HL-60 (cell line): ENCODE results near the gene CLEC19A.

ENCODE experiments used
- DNase-seq, 2 experiments: peaks; one replicate each; pipeline ENCODE4 v3.0.0-alpha.2; 2010 to 2020; ENCODE audit warnings: low read depth in 1 of 2, low spot score in 1 of 2
- H3K27ac ChIP-seq: fragments of 250-450 bp; sonication (Bioruptor Pico); replicated peaks from 2 replicates; pipeline ENCODE4 v1.5.1; 2020; ENCODE audit warnings: mild to moderate bottlenecking, moderate library complexity
- H3K27me3 ChIP-seq: fragments of 250-450 bp; sonication (Bioruptor Pico); 2 replicates; pipeline ENCODE4 v1.5.1; 2021; ENCODE audit warnings: mild to moderate bottlenecking, moderate library complexity; ENCODE audit not compliant: insufficient read depth, poor library complexity, severe bottlenecking
- H3K4me3 ChIP-seq: replicated peaks from 2 replicates; pipeline ENCODE4 v1.5.1; 2011; ENCODE audit warnings: mild to moderate bottlenecking, control low read depth, low read length; ENCODE audit not compliant: insufficient read depth
- GABPA ChIP-seq: IDR thresholded peaks from 2 replicates; pipeline ENCODE4 v1.6.1; 2012; ENCODE audit warnings: low read depth
- POLR2AphosphoS5 ChIP-seq: IDR thresholded peaks from 2 replicates; pipeline ENCODE4 v1.6.1; 2012; ENCODE audit warnings: low read depth
- SPI1 ChIP-seq: IDR thresholded peaks from 2 replicates; pipeline ENCODE4 v1.6.1; 2012; ENCODE audit warnings: low read depth, mild to moderate bottlenecking, borderline replicate concordance
- TF ChIP-seq, protein P1 (sequence below): IDR thresholded peaks from one replicate; pipeline ENCODE4 v1.5.1; 2011; ENCODE audit warnings: low read length, control low read depth, inconsistent platforms; ENCODE audit not compliant: insufficient read depth
- TF ChIP-seq, protein P2 (sequence below): IDR thresholded peaks from 2 replicates; pipeline ENCODE4 v1.6.1; 2012; ENCODE audit warnings: low read depth; ENCODE audit not compliant: insufficient replicate concordance

Gene CLEC19A

DNA sequence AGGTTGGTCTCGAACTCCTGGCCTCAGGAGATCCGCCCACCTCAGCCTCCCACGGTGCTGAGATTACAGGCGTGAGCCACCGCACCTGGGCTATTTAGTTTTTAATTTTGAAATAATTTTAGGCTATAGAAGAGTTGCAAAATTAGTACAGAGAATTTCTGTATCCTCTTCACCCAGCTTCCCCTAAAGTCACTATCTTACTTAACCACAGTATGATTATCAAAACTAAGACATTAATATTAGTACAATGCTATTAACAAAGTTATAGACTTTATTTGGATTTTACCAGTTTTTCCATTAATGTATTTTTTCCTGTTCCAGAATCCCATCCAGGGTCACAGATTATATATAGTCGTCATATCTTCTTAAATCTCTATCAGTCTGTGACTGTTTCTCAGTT, 62.6 kb downstream of the CLEC19A start:
- TF ChIP-seq POLR2AphosphoS5 (no peak), SPI1 (no peak), GABPA (no peak)
- TF ChIP-seq, protein P1, sequence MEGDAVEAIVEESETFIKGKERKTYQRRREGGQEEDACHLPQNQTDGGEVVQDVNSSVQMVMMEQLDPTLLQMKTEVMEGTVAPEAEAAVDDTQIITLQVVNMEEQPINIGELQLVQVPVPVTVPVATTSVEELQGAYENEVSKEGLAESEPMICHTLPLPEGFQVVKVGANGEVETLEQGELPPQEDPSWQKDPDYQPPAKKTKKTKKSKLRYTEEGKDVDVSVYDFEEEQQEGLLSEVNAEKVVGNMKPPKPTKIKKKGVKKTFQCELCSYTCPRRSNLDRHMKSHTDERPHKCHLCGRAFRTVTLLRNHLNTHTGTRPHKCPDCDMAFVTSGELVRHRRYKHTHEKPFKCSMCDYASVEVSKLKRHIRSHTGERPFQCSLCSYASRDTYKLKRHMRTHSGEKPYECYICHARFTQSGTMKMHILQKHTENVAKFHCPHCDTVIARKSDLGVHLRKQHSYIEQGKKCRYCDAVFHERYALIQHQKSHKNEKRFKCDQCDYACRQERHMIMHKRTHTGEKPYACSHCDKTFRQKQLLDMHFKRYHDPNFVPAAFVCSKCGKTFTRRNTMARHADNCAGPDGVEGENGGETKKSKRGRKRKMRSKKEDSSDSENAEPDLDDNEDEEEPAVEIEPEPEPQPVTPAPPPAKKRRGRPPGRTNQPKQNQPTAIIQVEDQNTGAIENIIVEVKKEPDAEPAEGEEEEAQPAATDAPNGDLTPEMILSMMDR, result no peak
- TF ChIP-seq, protein P2, sequence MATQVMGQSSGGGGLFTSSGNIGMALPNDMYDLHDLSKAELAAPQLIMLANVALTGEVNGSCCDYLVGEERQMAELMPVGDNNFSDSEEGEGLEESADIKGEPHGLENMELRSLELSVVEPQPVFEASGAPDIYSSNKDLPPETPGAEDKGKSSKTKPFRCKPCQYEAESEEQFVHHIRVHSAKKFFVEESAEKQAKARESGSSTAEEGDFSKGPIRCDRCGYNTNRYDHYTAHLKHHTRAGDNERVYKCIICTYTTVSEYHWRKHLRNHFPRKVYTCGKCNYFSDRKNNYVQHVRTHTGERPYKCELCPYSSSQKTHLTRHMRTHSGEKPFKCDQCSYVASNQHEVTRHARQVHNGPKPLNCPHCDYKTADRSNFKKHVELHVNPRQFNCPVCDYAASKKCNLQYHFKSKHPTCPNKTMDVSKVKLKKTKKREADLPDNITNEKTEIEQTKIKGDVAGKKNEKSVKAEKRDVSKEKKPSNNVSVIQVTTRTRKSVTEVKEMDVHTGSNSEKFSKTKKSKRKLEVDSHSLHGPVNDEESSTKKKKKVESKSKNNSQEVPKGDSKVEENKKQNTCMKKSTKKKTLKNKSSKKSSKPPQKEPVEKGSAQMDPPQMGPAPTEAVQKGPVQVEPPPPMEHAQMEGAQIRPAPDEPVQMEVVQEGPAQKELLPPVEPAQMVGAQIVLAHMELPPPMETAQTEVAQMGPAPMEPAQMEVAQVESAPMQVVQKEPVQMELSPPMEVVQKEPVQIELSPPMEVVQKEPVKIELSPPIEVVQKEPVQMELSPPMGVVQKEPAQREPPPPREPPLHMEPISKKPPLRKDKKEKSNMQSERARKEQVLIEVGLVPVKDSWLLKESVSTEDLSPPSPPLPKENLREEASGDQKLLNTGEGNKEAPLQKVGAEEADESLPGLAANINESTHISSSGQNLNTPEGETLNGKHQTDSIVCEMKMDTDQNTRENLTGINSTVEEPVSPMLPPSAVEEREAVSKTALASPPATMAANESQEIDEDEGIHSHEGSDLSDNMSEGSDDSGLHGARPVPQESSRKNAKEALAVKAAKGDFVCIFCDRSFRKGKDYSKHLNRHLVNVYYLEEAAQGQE, result no peak
- no peak for DNase-seq
- Histone ChIP-seq H3K27ac (no peak overlapping the region), H3K4me3 (no peak overlapping the region), H3K27me3 (no peaks in the 10 kb centered on the region)

DNA sequence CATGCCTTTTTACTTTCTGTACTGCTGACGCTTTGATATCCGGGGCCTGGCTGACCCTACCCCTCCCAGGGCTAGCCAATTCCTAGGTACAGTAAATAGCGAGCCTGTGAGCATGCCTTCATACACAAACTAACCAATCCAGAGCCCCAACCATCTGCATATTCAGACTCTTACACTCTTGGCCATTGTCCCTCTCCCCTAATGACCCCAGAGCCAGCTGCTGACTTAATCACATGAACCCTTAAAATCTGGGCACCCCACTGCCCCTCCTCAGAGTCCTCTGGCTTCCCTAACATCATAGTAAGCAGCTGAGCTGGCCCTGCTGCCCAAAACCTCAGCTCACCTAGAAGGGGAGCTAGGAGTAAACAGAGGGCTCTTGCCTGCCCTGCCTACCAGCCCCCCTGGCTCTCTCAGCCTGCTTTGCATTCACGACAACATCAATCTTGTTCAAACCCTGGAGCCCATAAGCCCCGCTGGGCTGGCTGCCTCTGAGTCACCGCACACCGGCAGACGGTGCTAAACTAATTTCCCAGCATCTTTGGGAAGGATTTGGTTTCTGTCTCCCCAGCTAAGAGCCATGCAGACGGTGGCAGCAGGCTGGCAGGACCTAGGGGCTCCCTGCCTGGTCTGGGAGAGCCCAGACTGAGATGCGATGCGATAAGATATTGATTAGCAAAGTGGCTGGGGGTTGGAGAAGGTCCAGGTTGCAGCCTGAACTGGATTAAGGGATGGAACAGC, 63.2 kb downstream of the CLEC19A start:
- TF ChIP-seq SPI1, result no peak
- TF ChIP-seq, protein P1, result no peak
- no peak for TF ChIP-seq GABPA
- TF ChIP-seq POLR2AphosphoS5, result no peak
- TF ChIP-seq, protein P2, result no peak
- no peak overlapping the region for H3K27ac ChIP-seq
- H3K4me3 ChIP-seq, result no peak overlapping the region
- H3K27me3 ChIP-seq, result no peaks in the 10 kb centered on the region
- no peak for DNase-seq

DNA sequence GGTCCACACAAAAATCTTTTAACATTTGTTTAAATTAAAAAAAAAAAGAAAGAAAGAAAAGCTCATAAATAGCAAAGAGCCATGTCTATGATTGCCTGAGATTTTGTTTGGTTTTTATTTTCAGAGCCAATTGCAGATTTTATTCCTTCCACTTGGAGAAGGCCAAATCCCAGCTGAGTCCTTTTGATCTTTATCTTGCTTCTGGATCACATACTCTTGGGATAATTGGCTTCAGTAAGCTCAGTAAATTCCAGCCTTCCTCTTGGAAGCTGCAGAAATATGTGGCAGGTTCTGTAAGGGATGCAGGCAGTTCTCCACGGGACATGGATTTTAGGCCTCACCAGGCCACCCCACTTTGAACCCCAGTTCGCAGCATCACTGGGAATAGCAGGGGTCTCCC, 68.8 kb downstream of the CLEC19A start:
- no peak overlapping the region for H3K4me3 ChIP-seq
- no peak overlapping the region for H3K27ac ChIP-seq
- TF ChIP-seq GABPA (no peak), SPI1 (no peak)
- TF ChIP-seq, protein P2, result no peak
- TF ChIP-seq, protein P1, result no peak
- DNase-seq, result no peak
- no peaks in the 10 kb centered on the region for H3K27me3 ChIP-seq
